ENCODE measurements around the gene PIGP. TPM values are rescaled to one million over a fixed set of nuclear protein-coding genes. Genes with fewer than 3 reads are reported as not detected.

The PIGP gene
- total and polyA plus RNA-seq, 2 donors: 24.4 to 40.6 TPM

DNA sequence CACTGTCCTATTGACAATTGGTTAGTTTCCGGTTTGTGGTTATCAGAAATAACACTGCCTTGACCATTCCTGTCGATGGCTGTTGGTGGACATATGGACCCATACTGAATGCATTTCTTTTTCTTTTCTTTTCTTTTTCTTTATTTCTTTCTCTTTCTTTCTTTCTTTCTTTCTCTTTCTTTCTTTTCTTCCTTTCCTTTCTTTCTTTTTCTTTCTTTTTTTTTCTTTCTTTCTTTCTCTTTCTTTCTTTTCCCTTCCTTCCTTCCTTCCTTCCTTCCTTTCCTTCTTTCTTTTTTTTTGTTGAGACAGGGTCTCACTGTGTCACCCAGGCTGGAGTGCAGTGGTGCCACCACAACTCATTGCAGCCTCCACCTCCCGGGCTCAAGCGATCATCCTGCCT lies 42.0 kb downstream of the PIGP start:
- Histone ChIP-seq H3K4me1 (ENCODE audit: control insufficient read depth in 2 of 2, insufficient read depth in 2 of 2, low read length in 2 of 2) (no peaks in the 10 kb centered on the region), H3K27ac (ENCODE audit: low read depth in 1 of 2, low read length in 1 of 2) (no peak overlapping the region), H3K27me3 (ENCODE audit: control insufficient read depth in 2 of 2, insufficient read depth in 1 of 2, low read length in 1 of 2) (no peaks in the 10 kb centered on the region), H3K9me3 (ENCODE audit: control insufficient read depth in 2 of 2, insufficient read depth in 1 of 2, low read length in 1 of 2) (no peaks in the 10 kb centered on the region), H3K36me3 (ENCODE audit: control insufficient read depth in 2 of 2, insufficient read depth in 2 of 2, low read length in 1 of 2) (no peaks in the 10 kb centered on the region), H3K4me3 (ENCODE audit: low read length in 2 of 2) (no peak overlapping the region)
- WGBS: 99% methylated on average over 4 of the region's 4 CpGs
- DNase-seq (ENCODE audit: low read depth in 6 of 9, low spot score in 9 of 9): no peak

DNA sequence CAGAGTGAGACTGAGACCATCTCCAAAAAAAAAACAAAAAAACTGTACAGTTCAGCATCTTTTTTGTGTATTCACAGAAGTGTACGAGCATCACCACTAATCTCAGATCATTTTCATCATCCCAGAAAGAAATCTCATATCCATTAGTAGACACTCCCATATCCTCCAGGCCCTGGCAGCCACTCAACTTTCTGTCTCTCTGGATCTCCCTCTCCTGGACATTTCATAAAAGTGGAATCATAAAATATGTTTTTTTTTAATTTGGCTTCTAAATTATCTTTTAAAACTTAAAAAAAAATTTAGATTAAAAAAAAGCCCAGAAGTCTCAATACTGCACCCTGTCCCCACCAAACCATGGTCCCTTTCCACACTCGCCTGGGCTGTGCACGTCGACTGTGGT lies 44.3 kb downstream of the PIGP start:
- no peaks in the 10 kb centered on the region for H3K27me3 ChIP-seq (ENCODE audit: control insufficient read depth in 2 of 2, insufficient read depth in 1 of 2, low read length in 1 of 2)
- no peak overlapping the region for H3K27ac ChIP-seq (ENCODE audit: low read depth in 1 of 2, low read length in 1 of 2)
- H3K4me3 ChIP-seq (ENCODE audit: low read length in 2 of 2): no peak overlapping the region
- no peaks in the 10 kb centered on the region for H3K9me3 ChIP-seq (ENCODE audit: control insufficient read depth in 2 of 2, insufficient read depth in 1 of 2, low read length in 1 of 2)
- WGBS: 95% methylated on average over 4 of the region's 4 CpGs
- H3K4me1 ChIP-seq (ENCODE audit: control insufficient read depth in 2 of 2, insufficient read depth in 2 of 2, low read length in 2 of 2): no peaks in the 10 kb centered on the region
- H3K36me3 ChIP-seq (ENCODE audit: control insufficient read depth in 2 of 2, insufficient read depth in 2 of 2, low read length in 1 of 2): no peaks in the 10 kb centered on the region
- DNase-seq (ENCODE audit: low read depth in 6 of 9, low spot score in 9 of 9): no peak

DNA sequence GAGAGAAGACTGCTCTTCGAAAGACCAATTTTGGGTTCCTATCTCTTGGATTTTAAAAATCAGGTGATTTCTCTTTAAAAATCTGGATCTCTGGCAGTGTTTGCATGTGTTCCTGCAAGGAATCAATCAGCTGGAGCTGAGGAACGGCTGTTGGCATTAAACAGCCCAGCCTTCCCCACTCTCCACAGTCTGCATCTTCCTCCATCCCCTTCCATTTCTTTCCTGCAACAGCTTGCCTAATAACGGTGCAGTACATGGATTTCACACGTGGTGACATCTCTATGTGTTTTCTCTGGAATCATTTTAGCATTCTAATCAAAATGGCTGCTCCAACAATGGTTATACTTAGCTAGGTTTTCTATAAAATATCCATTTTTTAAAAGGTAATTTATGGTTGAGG lies 46.4 kb downstream of the PIGP start:
- WGBS: 74% methylated on average over 4 of the region's 4 CpGs
- Histone ChIP-seq H3K4me1 (ENCODE audit: control insufficient read depth in 2 of 2, insufficient read depth in 2 of 2, low read length in 2 of 2) (no peaks in the 10 kb centered on the region), H3K27ac (ENCODE audit: low read depth in 1 of 2, low read length in 1 of 2) (no peak overlapping the region)

DNA sequence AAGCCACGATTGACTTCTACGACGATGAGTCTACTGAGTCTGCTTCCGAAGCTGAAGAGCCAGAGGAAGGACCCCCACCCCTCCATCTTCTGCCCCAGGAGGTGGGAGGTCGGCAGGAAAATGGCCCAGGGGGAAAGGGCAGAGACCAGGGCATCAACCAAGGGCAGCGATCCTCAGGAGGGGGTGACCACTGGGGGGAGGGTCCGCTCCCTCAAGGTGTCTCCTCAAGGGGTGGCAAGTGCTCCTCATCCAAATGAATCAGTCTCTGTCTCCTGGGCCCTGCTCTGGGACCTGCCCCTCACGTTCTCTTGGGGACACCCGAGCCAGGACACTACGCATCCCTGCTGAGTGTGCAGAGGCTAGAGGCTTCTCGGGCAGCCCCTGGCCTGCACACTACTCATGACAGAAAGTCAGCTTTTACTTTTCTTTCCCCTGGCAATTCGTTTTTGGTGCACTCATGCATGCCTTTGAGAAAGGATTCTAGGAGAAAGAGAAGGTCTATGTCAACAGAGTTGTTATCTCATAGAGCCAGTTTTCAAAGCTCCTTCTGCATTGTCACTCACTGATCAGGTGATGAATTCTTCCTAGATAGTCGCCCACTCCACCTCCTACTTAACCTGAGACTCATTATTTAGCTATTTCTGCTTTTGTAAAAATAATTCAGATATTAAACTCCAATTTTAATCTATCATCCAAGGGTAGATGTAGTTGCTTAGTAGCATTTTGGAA lies 54.8 kb downstream of the PIGP start:
- DNase-seq (ENCODE audit: low read depth in 6 of 9, low spot score in 9 of 9): no peak
- H3K27me3 ChIP-seq (ENCODE audit: control insufficient read depth in 2 of 2, insufficient read depth in 1 of 2, low read length in 1 of 2): peaks cover 0 to 5% of the 10 kb centered on the region in 2 donors
- H3K36me3 ChIP-seq (ENCODE audit: control insufficient read depth in 2 of 2, insufficient read depth in 2 of 2, low read length in 1 of 2): no peaks in the 10 kb centered on the region
- H3K4me1 ChIP-seq (ENCODE audit: control insufficient read depth in 2 of 2, insufficient read depth in 2 of 2, low read length in 2 of 2): no peaks in the 10 kb centered on the region
- no peak overlapping the region for H3K27ac ChIP-seq (ENCODE audit: low read depth in 1 of 2, low read length in 1 of 2)
- H3K9me3 ChIP-seq (ENCODE audit: control insufficient read depth in 2 of 2, insufficient read depth in 1 of 2, low read length in 1 of 2): no peaks in the 10 kb centered on the region
- WGBS: 92% methylated on average over 13 of the region's 13 CpGs
- H3K4me3 ChIP-seq (ENCODE audit: low read length in 2 of 2): no peak overlapping the region

More for the DNA sequence above, 46.4 kb downstream of the PIGP start:
- DNase-seq (ENCODE audit: low read depth in 6 of 9, low spot score in 9 of 9): no peak
- H3K36me3 ChIP-seq (ENCODE audit: control insufficient read depth in 2 of 2, insufficient read depth in 2 of 2, low read length in 1 of 2): no peaks in the 10 kb centered on the region
- no peak overlapping the region for H3K4me3 ChIP-seq (ENCODE audit: low read length in 2 of 2)
- H3K27me3 ChIP-seq (ENCODE audit: control insufficient read depth in 2 of 2, insufficient read depth in 1 of 2, low read length in 1 of 2): no peaks in the 10 kb centered on the region
- H3K9me3 ChIP-seq (ENCODE audit: control insufficient read depth in 2 of 2, insufficient read depth in 1 of 2, low read length in 1 of 2): no peaks in the 10 kb centered on the region

Other genes starting within 250 kb of the PIGP start
- gene HLCS, start 106.4 kb downstream of the PIGP start, total RNA-seq: 5.4 TPM
- gene HLCS, start 106.4 kb downstream of the PIGP start, polyA plus RNA-seq: 4.6 TPM
- 0.05 TPM for gene RIPPLY3, start 66.4 kb downstream of the PIGP start, total RNA-seq
- 0.16 TPM for gene RIPPLY3, start 66.4 kb downstream of the PIGP start, polyA plus RNA-seq
- gene TTC3, start 183 bp upstream of the PIGP start, total RNA-seq: 80.2 TPM
- 37.7 TPM for gene TTC3, start 183 bp upstream of the PIGP start, polyA plus RNA-seq
- gene VPS26C, start 194.3 kb upstream of the PIGP start, total RNA-seq: 36.2 TPM
- 29.4 TPM for gene VPS26C, start 194.3 kb upstream of the PIGP start, polyA plus RNA-seq